CD4-positive, alpha-beta T cell (primary cell): ENCODE measurements around the gene KMT2C. TPM values are rescaled to one million over a fixed set of nuclear protein-coding genes. Genes with fewer than 3 reads are reported as not detected.

Experiments used
- ATAC-seq: fragments of 200-7000 bp; cut with Tn5 transposase; one replicate; pipeline ENCODE4 v1.10.0; 2022; ENCODE audit warnings: mild to moderate bottlenecking; ENCODE audit not compliant: poor library complexity
- CTCF ChIA-PET: fragments of 350-600 bp; sonication (Branson Sonifier 250); formaldehyde crosslinking; loops from one replicate; lab custom pipeline; 2021; ENCODE audit warnings: antibody characterized with exemption, inconsistent platforms; lab: Charles Lee
- POLR2A ChIA-PET: fragments of 350-600 bp; sonication (Branson Sonifier 250); formaldehyde crosslinking; loops from one replicate; lab custom pipeline; 2021; ENCODE audit warnings: antibody characterized with exemption, inconsistent platforms; lab: Charles Lee
- DNase-seq, 14 experiments: peaks; one replicate each; pipeline ENCODE4 v3.0.0-alpha.2; 2013 to 2020; ENCODE audit warnings: mixed read lengths in 2 of 14
- H3K27ac ChIP-seq, 2 donors: one replicate each; pipeline versions ENCODE4 v1.5.1 to v1.7.0; 2013; ENCODE audit warnings: low read length in 2 of 2, low read depth in 1 of 2, mild to moderate bottlenecking in 1 of 2
- H3K27me3 ChIP-seq, 2 experiments: 1 replicate in 1 of 2; 2 replicates in 1 of 2; pipeline versions ENCODE4 v1.6.1 to v1.7.0; 2013; ENCODE audit warnings: low read length in 2 of 2, control low read depth in 1 of 2, mild to moderate bottlenecking in 1 of 2, moderate library complexity in 1 of 2; ENCODE audit not compliant: insufficient read depth in 2 of 2, control insufficient read depth in 1 of 2
- H3K36me3 ChIP-seq: one replicate; pipeline ENCODE4 v1.6.1; 2013; ENCODE audit warnings: low read length, control low read depth; ENCODE audit not compliant: insufficient read depth
- H3K4me1 ChIP-seq: one replicate; pipeline ENCODE4 v1.6.1; 2013; ENCODE audit warnings: low read length, control low read depth; ENCODE audit not compliant: insufficient read depth
- H3K4me3 ChIP-seq: one replicate; pipeline ENCODE4 v1.5.1; 2013; ENCODE audit warnings: mild to moderate bottlenecking, low read length, moderate library complexity
- H3K9me3 ChIP-seq, 2 experiments: 1 replicate in 1 of 2; 2 replicates in 1 of 2; pipeline versions ENCODE4 v1.6.1 to v1.7.0; 2013; ENCODE audit warnings: low read length in 2 of 2, mild to moderate bottlenecking in 2 of 2, control low read depth in 1 of 2, moderate library complexity in 1 of 2; ENCODE audit not compliant: control insufficient read depth in 1 of 2, insufficient read depth in 1 of 2
- H3K27ac Mint-ChIP-seq: one replicate; pipeline ENCODE4 v1.8.0; 2020; ENCODE audit warnings: mixed read lengths
- H3K27me3 Mint-ChIP-seq: one replicate; pipeline ENCODE4 v1.8.0; 2021; ENCODE audit warnings: mixed read lengths
- H3K36me3 Mint-ChIP-seq: one replicate; pipeline ENCODE4 v1.8.0; 2021; ENCODE audit warnings: low read depth, mixed read lengths
- H3K4me1 Mint-ChIP-seq: one replicate; pipeline ENCODE4 v1.8.0; 2021; ENCODE audit warnings: low read depth, mixed read lengths
- H3K4me3 Mint-ChIP-seq: one replicate; pipeline ENCODE4 v1.8.0; 2020; ENCODE audit warnings: mild to moderate bottlenecking, mixed read lengths
- H3K9me3 Mint-ChIP-seq: one replicate; pipeline ENCODE4 v1.8.0; 2020; ENCODE audit warnings: mixed read lengths
- intact Hi-C, 2 experiments: fragments of 100-400 bp; cut with DNase I in 1 of 2; cut with micrococcal nuclease in 1 of 2; formaldehyde crosslinking; loops; one replicate each; pipeline versions ENCODE4 v1.15.1 to v1.9.0; 2023 to 2025; cut with DNase I, micrococcal nuclease
- total RNA-seq, 174 experiments: library from RNA in 2 of 174; stranded (reverse) in 2 of 174; gene quantifications; one replicate each; pipeline ENCODE4 v1.2.3 and lab custom pipeline; 2021 to 2026
- TF ChIP-seq, protein P1 (sequence below): fragments of 200-600 bp; IDR thresholded peaks from one replicate; pipeline ENCODE4 v1.8.0; 2022; ENCODE audit warnings: antibody characterized with exemption, mild to moderate bottlenecking

The KMT2C gene
- total RNA-seq, 2 experiments from 2014 or later, result 113 to 118 TPM

DNA sequence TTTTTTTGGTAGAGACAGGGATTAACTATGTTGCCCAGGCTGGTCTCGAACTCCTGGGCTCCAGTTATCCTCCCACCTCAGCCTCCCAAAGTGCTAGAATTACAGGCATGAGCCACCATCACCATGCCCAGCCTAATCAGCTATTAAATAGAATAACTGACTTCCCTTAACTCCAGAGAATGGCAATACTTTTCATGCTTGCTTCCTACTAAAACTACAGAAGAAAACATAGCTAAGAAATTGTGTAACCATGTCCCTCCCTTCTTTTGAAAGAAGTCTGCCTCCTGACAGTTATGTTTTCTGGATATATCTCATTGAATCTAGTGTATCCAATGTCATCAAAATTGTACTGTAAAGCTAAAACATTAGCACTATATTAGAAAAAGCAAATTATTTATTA, 95.6 kb downstream of the KMT2C start:
- ATAC-seq, result no peak
- H3K4me1 ChIP-seq, result peaks cover 24% of the 10 kb centered on the region

GRCh38 chr7:152338561-152338960, 97.2 kb downstream of the KMT2C start:
- CTCF ChIA-PET, result interaction anchor here (1.0 to 3.4 kb wide), 3 partner anchors 19 to 368 kb away, joined by 3 to 15 read pairs (median 6); no protein-coding TSS in a partner anchor
- no peaks in the 10 kb centered on the region for H3K27me3 ChIP-seq
- peaks cover 81% of the 10 kb centered on the region for H3K4me1 Mint-ChIP-seq
- H3K36me3 ChIP-seq, result no peaks in the 10 kb centered on the region
- no peak overlapping the region for H3K4me3 ChIP-seq
- H3K4me3 Mint-ChIP-seq, result no peak overlapping the region
- POLR2A ChIA-PET, result no interaction called here
- intact Hi-C loops, result loop anchor here (5.0 to 10.0 kb wide), 2 partner anchors 94 to 486 kb away; no protein-coding TSS in a partner anchor
- no peaks in the 10 kb centered on the region for H3K9me3 ChIP-seq
- no peaks in the 10 kb centered on the region for H3K9me3 Mint-ChIP-seq
- TF ChIP-seq, protein P1, sequence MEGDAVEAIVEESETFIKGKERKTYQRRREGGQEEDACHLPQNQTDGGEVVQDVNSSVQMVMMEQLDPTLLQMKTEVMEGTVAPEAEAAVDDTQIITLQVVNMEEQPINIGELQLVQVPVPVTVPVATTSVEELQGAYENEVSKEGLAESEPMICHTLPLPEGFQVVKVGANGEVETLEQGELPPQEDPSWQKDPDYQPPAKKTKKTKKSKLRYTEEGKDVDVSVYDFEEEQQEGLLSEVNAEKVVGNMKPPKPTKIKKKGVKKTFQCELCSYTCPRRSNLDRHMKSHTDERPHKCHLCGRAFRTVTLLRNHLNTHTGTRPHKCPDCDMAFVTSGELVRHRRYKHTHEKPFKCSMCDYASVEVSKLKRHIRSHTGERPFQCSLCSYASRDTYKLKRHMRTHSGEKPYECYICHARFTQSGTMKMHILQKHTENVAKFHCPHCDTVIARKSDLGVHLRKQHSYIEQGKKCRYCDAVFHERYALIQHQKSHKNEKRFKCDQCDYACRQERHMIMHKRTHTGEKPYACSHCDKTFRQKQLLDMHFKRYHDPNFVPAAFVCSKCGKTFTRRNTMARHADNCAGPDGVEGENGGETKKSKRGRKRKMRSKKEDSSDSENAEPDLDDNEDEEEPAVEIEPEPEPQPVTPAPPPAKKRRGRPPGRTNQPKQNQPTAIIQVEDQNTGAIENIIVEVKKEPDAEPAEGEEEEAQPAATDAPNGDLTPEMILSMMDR, result no peak
- no peak overlapping the region for H3K27ac ChIP-seq
- H3K36me3 Mint-ChIP-seq, result peaks cover 8% of the 10 kb centered on the region
- H3K27ac Mint-ChIP-seq, result no peak overlapping the region
- H3K27me3 Mint-ChIP-seq, result no peaks in the 10 kb centered on the region
- peaks cover 18% of the 10 kb centered on the region for H3K4me1 ChIP-seq
- ATAC-seq (no peak), DNase-seq (no peak)

More for the DNA sequence above, 95.6 kb downstream of the KMT2C start:
- H3K4me3 ChIP-seq, result no peak overlapping the region
- Mint-ChIP-seq H3K9me3 (no peaks in the 10 kb centered on the region), H3K4me1 (peaks cover 79% of the 10 kb centered on the region), H3K4me3 (no peak overlapping the region), H3K27ac (no peak overlapping the region), H3K27me3 (no peaks in the 10 kb centered on the region), H3K36me3 (peaks cover 16% of the 10 kb centered on the region)
- intact Hi-C loops, result no loop called here
- ChIA-PET POLR2A (no interaction called here), CTCF (interaction anchor here (0.8 kb wide), 1 partner anchor 367 kb away, joined by 3 read pairs; no protein-coding TSS in a partner anchor)
- H3K9me3 ChIP-seq, result no peaks in the 10 kb centered on the region
- TF ChIP-seq, protein P1, result no peak
- no peaks in the 10 kb centered on the region for H3K27me3 ChIP-seq
- DNase-seq, result no peak
- no peak overlapping the region for H3K27ac ChIP-seq
- H3K36me3 ChIP-seq, result no peaks in the 10 kb centered on the region

GRCh38 chr7:152336754-152337368, 98.9 kb downstream of the KMT2C start:
- peaks cover 6% of the 10 kb centered on the region for H3K36me3 Mint-ChIP-seq
- no peaks in the 10 kb centered on the region for H3K27me3 Mint-ChIP-seq
- intact Hi-C loops, result loop anchor here (1.0 to 10.0 kb wide), 4 partner anchors 45 to 488 kb away; no protein-coding TSS in a partner anchor
- TF ChIP-seq, protein P1, result peak; percentile 69
- Histone ChIP-seq H3K4me3 (no peak overlapping the region), H3K27me3 (no peaks in the 10 kb centered on the region), H3K27ac (peak overlapping the region in 1 of 2 donors; percentile 16), H3K4me1 (peaks cover 21% of the 10 kb centered on the region), H3K9me3 (no peaks in the 10 kb centered on the region), H3K36me3 (no peaks in the 10 kb centered on the region)
- peak overlapping the region; percentile 57 for H3K27ac Mint-ChIP-seq
- H3K4me3 Mint-ChIP-seq, result peak overlapping the region; percentile 74
- CTCF ChIA-PET, result interaction anchor here (0.8 to 3.4 kb wide), 7 partner anchors 9 to 370 kb away, joined by 3 to 15 read pairs (median 4); no protein-coding TSS in a partner anchor
- H3K4me1 Mint-ChIP-seq, result peaks cover 80% of the 10 kb centered on the region
- POLR2A ChIA-PET, result interaction anchor here (0.5 to 2.5 kb wide), 5 partner anchors 97 to 474 kb away, joined by 3 to 9 read pairs (median 4); no protein-coding TSS in a partner anchor
- H3K9me3 Mint-ChIP-seq, result no peaks in the 10 kb centered on the region
- DNase-seq (peak in 7 of 14 experiments; percentile 3 to 67 (median 34)), ATAC-seq (peak; percentile 71)
